ENCODE data around the gene CACUL1.

The CACUL1 gene

DNA sequence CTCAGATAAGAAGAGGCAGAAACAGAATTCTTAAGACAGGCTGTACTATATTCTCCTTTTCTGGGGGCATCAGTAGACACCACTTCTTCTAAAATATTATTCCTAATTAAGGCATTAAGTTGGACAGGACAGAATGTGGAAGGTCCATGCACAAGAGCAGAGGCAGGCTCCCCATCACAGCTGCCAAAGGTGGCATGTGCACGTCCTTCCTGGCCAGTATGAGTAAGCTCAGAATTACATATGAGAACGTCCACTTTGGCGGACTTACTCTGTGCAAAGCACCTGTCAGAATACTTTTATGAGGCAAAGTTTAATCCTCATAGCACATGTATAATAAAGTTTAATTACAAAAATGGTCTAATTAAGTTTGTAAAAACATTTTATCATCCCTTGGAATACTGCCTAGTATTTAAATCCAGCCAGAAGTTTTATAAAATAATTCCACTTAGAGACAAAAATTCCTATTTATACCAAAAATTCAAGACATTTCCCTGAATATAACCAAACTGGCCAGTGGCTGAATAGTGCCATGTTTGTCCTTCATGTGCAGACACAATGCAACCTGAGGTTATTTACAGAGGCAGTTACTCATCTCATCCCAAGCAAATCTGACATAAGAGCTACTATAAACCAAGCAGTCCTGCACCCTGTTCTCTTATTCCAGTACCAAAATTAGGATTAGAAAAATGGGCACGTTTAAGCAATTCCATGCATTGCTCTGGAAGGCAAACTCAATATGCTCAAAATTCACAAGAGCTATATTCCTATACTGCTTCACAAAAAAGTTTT lies 65.5 kb downstream of the CACUL1 start:
- TF ChIP-seq, protein P1, sequence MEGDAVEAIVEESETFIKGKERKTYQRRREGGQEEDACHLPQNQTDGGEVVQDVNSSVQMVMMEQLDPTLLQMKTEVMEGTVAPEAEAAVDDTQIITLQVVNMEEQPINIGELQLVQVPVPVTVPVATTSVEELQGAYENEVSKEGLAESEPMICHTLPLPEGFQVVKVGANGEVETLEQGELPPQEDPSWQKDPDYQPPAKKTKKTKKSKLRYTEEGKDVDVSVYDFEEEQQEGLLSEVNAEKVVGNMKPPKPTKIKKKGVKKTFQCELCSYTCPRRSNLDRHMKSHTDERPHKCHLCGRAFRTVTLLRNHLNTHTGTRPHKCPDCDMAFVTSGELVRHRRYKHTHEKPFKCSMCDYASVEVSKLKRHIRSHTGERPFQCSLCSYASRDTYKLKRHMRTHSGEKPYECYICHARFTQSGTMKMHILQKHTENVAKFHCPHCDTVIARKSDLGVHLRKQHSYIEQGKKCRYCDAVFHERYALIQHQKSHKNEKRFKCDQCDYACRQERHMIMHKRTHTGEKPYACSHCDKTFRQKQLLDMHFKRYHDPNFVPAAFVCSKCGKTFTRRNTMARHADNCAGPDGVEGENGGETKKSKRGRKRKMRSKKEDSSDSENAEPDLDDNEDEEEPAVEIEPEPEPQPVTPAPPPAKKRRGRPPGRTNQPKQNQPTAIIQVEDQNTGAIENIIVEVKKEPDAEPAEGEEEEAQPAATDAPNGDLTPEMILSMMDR (IDR thresholded peaks at IDR 0.05; ENCODE audit: low read length, missing control alignments): no peak
- H3K4me3 ChIP-seq (replicated peaks; ENCODE audit: low read depth, low read length): no peak overlapping the region

DNA sequence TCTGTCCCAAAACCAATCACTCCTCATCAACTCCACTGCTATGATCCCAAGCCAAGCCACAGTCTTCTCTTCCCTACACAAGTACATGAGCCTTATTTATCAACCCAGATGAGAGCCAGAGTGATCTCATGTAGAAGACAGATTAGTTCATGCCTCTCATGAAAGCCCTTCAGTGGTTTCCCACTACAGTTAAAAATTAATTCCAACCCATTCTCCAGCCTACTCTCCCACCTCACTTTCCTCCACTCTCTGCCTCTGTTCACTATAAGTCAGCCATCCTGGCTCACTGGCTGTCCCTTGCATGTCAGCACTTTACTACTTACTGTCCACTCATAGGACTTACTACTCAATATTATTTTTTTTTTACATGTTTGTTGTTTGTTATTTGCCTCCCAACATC lies 67.3 kb downstream of the CACUL1 start:
- TF ChIP-seq, protein P1 (IDR thresholded peaks at IDR 0.05; ENCODE audit: low read length, missing control alignments): no peak
- no peak overlapping the region for H3K4me3 ChIP-seq (replicated peaks; ENCODE audit: low read depth, low read length)
- DNase-seq (ENCODE audit: low read depth): no peak

More for the DNA sequence above, 65.5 kb downstream of the CACUL1 start:
- no peak for DNase-seq (ENCODE audit: low read depth)

DNA sequence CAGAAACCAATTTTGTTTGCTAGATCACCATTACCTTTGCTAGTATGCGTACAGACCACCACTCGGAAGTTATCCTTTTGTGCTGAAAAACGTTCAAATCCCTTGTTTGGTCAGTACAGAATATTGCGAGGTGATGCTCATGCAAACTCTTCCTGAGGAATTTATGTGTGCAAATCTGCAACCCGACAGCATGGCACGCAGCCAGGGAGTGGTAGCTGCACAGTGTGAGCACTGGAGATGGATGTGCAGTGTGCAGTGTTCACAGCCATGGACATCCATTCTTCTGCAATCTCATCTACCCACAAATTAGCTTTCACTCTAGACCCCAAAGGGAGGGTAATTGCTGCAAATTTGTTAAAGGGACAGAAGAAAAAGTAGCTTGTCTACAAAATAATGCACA lies 72.2 kb downstream of the CACUL1 start:
- DNase-seq (ENCODE audit: low read depth): peak; percentile 7
- TF ChIP-seq, protein P1 (IDR thresholded peaks at IDR 0.05; ENCODE audit: low read length, missing control alignments): no peak
- H3K4me3 ChIP-seq (replicated peaks; ENCODE audit: low read depth, low read length): no peak overlapping the region

DNA sequence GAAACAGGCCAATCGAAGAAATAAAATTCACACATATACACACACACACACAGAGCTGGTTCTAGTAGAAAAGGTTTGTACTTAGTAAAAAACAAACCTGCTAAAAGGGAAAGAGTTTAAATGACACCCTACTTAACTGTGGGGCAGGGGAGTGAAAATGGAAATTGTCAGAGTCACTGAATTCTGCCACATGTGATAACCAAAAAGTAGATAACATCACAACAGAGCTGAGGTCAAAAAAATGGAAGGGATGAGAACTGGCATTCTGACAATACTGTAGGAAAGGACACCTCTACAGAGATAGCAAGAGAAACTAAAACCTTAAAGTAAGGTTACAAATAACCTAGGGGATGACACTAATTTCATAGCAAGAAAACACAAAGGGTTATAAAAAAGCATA lies 74.6 kb downstream of the CACUL1 start:
- TF ChIP-seq, protein P1 (IDR thresholded peaks at IDR 0.05; ENCODE audit: low read length, missing control alignments): no peak
- no peak overlapping the region for H3K4me3 ChIP-seq (replicated peaks; ENCODE audit: low read depth, low read length)
- no peak for DNase-seq (ENCODE audit: low read depth)

DNA sequence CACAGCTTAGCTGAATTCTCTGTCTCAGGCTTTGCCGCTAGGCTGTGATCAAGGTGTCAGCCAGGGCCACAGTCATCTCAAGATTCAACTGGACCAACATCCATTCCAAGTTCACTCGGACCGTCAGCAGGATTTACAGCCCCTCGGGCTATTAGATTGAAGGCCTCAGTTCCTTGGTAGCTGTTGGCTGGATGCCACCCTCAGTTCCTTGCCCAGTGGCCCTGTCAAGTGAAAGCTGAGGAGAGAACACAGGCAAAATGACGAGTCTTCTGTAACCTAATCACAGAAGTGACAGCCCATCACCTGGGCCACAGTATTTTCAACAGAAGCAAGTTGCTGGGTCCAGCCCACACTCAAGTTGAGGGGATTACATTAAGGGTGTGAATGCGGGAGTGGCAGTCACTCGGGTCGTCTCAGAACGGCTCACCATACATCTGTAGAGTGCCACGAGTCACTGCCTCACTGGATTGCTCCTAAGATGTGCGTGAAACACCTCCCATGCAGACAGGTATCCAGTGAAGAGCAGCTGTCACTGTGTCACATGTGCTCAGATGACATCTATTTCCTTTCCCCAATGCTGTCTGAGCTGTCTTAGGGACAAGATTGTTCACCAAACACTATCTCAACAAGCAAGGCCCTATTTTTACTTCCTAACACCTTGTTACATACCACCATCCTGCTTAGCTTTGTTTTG lies 80.4 kb downstream of the CACUL1 start:
- no peak overlapping the region for H3K4me3 ChIP-seq (replicated peaks; ENCODE audit: low read depth, low read length)
- TF ChIP-seq, protein P1 (IDR thresholded peaks at IDR 0.05; ENCODE audit: low read length, missing control alignments): no peak
- no peak for DNase-seq (ENCODE audit: low read depth)

DNA sequence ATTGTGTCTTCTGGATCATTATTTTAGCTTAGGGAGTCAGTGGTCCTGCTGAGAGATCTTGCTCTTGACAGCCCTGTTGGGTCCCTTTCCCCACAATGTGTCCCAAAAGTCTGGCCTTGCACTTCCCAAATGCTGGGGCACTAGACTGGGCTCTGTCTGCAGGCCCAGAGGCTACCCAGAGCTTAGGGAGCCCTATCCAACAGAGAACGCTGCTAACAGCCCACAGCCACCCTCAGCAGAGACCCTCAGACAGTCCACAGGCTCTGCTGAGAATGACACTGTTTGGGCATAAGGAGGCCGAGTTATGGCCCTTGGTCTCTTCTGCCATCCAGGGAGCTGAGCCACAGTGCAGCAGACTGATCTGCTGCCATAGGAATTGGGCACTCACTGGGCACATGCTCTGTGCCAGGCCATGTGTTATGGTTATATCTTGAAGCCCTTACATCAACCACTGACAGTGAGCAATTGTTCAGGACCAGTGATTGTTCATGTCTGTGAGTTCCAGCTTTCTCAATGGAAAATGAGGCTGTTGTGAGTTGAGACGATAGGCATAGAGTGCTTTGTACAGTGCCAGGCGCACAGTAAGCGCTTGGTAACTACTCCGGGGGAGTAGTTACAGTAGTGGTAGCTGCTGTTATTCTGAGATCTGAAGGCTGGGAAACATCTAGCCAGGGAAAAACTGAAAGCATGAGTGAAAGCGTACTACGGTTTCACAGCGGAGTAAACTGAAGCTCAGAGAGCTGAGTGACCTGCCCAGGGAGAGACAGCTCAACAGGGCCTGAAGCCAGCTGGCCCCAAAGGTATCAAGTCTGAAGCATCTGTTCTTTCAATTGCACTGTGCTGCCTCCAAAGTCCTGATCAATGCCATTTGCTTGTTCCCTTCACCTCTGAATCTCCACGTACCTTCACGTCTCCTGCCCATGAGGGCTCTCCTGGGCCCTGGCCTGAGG lies 81.7 kb downstream of the CACUL1 start:
- TF ChIP-seq, protein P1 (IDR thresholded peaks at IDR 0.05; ENCODE audit: low read length, missing control alignments): no peak
- no peak for DNase-seq (ENCODE audit: low read depth)
- no peak overlapping the region for H3K4me3 ChIP-seq (replicated peaks; ENCODE audit: low read depth, low read length)
